ENCODE measurements around the gene ANXA6.

The ANXA6 gene

GRCh38 chr5:151079838-151080612 lies 77.6 kb downstream of the ANXA6 start:
- DNase-seq = peak; percentile 64

GRCh38 chr5:151078490-151079262 lies 78.9 kb downstream of the ANXA6 start:
- no peak for DNase-seq

GRCh38 chr5:151077967-151078366 lies 79.6 kb downstream of the ANXA6 start:
- no peak for DNase-seq

GRCh38 chr5:151077419-151077818 lies 80.2 kb downstream of the ANXA6 start:
- DNase-seq = no peak

GRCh38 chr5:151076616-151077015 lies 81.0 kb downstream of the ANXA6 start:
- no peak for DNase-seq

- no peak for DNase-seq
Measured at GRCh38 chr5:151075698-151076331, 81.8 kb downstream of the ANXA6 start.

GRCh38 chr5:151074557-151074956 lies 83.0 kb downstream of the ANXA6 start:
- DNase-seq = no peak

GRCh38 chr5:151073280-151073679 lies 84.3 kb downstream of the ANXA6 start:
- DNase-seq = no peak

GRCh38 chr5:151072630-151073025 lies 85.0 kb downstream of the ANXA6 start:
- peak; percentile 76 for DNase-seq

GRCh38 chr5:151071848-151072629 lies 85.5 kb downstream of the ANXA6 start:
- no peak for DNase-seq

GRCh38 chr5:151071021-151071420 lies 86.6 kb downstream of the ANXA6 start:
- no peak for DNase-seq

GRCh38 chr5:151070449-151070848 lies 87.1 kb downstream of the ANXA6 start:
- peak; percentile 3 for DNase-seq

- no peak for DNase-seq
Measured at GRCh38 chr5:151068433-151069197, 89.0 kb downstream of the ANXA6 start.

GRCh38 chr5:151067632-151068432 lies 89.7 kb downstream of the ANXA6 start:
- no peak for DNase-seq

- no peak for DNase-seq
Measured at GRCh38 chr5:151066920-151067319, 90.7 kb downstream of the ANXA6 start.

GRCh38 chr5:151065609-151066008 lies 92.0 kb downstream of the ANXA6 start:
- no peak for DNase-seq

GRCh38 chr5:151064916-151065499 lies 92.6 kb downstream of the ANXA6 start:
- DNase-seq = no peak

GRCh38 chr5:151063142-151063989 lies 94.2 kb downstream of the ANXA6 start:
- DNase-seq = peak; percentile 86

GRCh38 chr5:151062405-151063141 lies 95.0 kb downstream of the ANXA6 start:
- DNase-seq = no peak
